Stimulated activated CD4-positive, alpha-beta T cell treated with anti-CD3 and anti-CD28 coated beads, Interleukin-4, amount 100 ng/mL, for 48 hours (primary cell): ENCODE results near the gene KCNN1.
"Not testable (repeated sequence)": the region's sequence is repeated elsewhere in the genome, so short reads cannot be mapped to it uniquely, and the experiment has no call there.

Experiments used
- DNase-seq, 2 donors: peaks; one replicate each; pipeline ENCODE4 v3.0.0-alpha.2; 2020; ENCODE audit warnings: low read depth in 2 of 2

KCNN1 gene

DNA sequence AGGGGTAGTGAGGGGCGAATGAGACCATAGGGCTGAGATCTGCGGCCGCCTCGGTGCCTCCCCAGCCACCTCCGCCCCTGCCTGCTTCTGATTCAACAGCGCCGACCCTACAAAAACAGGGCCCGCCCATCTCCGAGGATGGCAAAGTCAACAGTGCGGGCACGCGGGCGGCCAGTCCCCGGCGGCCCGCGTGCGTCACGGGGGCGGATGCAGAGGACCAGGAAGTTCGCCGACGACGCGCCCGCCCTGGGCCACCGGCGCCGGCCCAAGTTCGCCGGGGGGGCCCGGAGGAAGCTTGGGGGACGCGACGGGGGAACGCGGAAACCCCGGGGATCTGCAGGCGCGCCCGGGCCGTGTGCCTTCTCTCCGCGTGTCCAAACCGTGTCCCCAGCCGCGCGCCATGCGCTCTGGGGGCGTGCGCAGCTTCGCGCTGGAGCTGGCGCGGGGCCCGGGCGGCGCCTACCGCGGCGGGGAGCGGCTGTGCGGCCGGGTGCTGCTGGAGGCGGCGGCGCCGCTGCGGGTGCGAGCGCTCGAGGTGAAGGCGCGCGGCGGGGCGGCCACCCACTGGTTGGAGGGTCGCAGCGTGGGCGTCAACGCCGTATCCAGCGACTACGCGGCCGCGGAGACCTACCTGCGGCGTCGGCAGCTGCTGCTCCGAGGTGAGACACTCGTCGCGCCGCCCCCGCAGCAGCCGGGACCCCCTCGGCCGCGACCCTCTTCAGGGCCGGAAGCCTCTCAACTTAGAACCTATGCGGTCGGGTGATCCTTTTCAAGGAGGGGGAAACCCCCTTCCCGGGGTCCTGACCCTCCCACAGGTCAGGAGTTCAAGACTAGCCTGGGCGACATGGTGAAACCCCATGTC lies 34.2 kb downstream of the KCNN1 start:
- DNase-seq: peak; percentile 71 to 87

DNA sequence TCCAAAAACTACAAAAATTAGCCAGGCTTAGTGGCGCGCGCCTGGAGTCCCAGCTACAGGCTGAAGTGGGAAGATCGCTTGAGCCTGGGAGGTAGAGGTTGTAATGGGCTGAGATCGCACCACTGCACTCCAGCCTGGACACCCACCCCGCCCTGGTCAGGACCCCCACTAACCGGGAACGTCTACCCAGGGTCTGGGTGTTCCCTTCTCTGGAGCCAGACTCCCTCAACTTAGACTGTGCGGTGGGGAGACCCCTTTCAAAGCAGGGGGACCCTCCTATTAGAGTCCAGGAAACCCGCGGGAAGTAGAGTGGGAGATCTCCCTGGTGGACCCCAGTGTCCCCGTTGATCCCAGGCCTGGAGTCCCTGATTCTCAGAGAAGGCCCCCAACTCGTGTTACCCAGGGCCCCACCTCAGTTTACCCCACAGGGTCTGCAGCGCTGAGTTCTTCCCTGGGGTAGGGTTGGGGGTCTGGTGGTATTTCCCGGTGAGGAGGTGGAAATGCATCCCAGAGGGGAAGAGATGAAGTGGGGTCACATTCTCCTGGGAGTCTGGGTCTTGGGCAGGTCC lies 35.0 kb downstream of the KCNN1 start:
- no peak for DNase-seq

DNA sequence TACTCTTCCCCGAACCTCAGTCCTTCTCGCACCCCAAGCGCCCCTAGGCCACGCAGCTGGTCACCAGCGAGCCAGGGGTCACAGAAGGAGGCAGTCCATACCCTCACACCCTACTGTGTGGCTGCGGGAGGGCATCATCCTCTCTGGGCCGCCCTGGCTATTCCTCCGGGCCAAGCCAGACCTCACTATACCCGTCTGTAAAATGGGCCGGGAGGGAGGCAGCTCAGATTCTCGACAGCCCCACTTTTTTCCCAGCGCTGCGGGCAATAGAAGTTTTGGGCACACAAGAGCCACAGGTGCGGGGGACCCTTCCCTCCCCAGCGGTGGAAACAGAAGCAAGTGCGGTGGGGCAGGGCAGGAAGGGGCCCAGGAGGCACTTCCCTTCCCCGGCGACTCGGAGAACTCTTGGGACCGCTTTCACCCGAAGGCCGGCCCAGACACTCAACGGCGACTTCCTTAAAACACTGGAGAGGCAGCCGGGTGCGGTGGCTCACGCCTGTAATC lies 35.5 kb downstream of the KCNN1 start:
- no peak for DNase-seq

DNA sequence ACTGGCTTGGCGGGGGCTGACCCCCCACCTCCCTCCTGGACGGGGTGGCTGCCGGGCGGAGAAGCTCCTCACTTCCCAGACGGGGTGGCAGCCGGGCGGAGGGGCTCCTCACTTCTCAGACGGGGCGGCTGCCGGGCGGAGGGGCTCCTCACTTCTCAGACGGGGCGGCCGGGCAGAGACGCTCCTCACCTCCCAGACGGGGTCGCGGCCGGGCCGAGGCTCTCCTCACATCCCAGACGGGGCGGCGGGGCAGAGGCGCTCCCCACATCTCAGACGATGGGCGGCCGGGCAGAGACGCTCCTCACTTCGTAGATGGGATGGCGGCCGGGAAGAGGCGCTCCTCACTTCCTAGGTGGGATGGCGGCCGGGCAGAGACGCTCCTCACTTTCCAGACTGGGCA lies 38.8 kb downstream of the KCNN1 start:
- DNase-seq: not testable (repeated sequence)

DNA sequence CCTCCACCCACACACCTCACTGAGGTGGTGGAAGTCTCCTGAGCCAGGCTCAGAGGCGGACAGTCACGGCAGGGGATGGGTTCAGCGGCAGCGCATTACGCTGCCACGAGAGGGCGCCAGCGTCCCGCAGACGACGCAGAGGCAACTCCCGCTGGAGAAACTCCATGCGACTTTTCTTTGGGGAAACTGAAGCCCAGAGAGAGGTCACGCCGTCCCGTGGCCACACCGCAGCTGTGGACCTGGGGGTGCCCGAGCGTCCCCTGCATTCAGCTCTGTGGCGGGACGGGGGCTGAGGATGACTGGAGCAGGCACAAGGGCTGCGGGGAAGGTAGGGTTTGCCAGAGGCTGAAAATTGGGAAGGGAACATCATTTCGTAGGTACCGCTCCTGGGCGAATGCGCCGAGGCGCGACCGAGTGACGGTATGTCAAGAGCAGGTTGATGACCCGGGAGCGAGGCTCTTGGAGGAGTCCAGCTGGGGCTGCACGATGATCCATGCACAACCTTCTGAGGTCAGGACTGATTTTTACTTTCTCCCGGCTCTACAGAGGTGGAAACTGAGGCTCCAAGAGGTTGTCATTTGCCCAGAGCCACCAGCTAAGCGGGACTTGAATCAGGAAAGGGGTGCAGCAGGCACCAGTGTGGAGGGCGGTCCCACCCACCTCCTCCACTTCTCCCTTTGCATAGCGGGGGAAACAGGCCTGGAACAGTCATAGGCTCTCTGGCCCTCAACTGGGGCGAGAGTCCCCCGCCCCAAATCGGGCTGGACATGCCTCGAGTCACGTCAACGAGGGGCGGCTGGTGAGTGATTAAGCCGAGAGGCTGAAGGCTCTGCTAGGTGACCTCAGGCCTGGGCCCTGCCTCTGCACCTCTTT lies 40.4 kb downstream of the KCNN1 start:
- DNase-seq: peak; percentile 73 to 76

DNA sequence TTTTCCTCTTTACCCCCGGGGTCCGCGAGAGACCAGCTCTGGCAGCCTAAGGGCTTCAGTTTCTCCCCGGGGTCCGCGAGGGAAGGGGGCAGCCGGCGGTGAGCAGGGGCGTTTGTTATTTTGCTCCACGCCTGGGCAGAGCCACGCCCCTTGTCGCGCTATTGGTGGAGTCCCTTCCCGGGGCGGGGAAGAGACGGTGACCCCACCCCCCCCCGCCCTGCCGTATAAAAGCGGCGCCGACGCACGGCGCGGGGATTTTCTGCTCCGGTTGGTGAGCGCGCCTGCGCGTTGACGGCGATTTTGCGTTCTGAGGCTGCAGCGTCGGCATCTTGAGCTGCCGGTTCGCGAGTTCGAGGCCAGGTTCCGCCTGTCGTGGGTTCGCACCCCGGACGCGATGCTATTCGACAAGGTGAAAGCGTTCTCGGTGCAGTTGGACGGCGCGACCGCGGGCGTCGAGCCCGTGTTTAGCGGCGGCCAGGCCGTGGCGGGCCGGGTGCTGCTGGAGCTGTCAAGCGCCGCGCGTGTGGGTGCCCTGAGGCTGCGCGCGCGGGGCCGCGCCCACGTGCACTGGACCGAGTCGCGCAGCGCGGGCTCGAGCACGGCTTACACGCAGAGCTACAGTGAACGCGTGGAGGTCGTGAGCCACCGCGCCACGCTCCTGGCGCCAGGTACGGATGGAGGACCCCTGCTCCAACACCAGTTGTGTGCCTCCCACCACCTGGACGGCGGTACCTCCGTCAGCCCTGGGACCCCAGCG lies 41.2 kb downstream of the KCNN1 start, which contains the start of gene ARRDC2:
Gene ARRDC2 (plus strand): TSS at position 254 of the 757 bp plus-strand sequence. CDS start 141 bp downstream, at position 395.
- peak; percentile 79 to 81 for DNase-seq

DNA sequence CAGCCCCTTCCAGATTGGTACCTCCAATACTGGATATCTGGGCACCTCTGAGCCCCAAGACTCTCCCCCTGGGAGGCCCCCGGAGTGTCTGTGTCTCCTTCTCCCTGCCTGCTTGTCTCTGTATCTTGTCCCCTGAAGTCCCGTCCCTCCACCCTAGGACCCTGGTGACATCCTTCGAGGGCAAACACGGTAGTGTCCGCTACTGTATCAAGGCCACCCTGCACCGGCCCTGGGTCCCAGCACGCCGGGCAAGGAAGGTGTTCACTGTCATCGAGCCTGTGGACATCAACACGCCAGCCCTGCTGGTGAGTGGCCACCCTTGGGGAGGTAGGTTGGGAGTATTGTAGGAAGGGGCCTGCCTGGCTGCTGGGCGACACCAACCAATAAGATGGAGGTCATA lies 41.9 kb downstream of the KCNN1 start:
- DNase-seq: no peak

DNA sequence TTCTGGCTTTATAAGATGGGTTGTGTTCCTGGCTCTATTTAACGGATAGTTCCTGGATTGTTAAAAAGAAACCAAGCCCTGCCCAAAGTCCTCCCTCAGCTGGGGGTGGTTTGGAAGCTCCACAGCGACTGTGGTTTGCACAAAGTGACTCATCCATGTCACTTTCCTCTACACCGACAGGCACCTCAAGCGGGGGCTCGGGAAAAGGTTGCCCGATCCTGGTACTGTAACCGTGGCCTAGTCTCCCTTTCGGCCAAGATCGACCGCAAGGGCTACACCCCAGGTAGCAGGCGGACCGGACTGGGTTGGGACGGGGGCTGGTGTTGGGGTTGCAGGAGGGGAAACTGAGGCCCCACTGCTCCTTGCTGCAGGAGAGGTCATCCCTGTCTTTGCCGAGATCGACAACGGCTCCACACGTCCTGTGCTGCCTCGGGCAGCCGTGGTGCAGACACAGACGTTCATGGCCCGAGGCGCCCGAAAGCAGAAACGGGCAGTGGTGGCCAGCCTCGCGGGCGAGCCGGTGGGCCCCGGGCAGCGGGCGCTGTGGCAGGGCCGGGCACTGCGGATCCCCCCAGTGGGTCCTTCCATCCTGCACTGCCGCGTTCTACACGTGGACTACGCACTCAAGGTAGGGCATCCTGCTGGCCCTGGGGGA lies 42.6 kb downstream of the KCNN1 start:
- DNase-seq: no peak

DNA sequence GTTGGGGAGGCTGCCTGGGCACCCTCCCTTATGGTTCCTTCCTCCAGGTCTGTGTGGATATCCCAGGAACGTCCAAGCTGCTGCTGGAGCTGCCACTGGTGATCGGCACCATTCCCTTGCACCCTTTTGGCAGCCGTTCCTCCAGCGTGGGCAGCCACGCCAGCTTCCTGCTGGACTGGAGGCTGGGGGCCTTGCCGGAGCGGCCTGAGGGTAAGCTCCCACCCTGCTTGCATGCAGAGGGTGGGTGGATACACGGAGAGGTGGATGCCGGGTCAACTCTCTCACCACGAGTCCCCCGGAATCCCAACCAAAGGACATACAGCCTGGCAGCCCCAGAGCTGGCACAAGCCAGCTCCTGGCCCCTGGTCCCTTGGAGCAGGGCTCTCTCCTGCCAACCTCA lies 43.2 kb downstream of the KCNN1 start:
- no peak for DNase-seq

DNA sequence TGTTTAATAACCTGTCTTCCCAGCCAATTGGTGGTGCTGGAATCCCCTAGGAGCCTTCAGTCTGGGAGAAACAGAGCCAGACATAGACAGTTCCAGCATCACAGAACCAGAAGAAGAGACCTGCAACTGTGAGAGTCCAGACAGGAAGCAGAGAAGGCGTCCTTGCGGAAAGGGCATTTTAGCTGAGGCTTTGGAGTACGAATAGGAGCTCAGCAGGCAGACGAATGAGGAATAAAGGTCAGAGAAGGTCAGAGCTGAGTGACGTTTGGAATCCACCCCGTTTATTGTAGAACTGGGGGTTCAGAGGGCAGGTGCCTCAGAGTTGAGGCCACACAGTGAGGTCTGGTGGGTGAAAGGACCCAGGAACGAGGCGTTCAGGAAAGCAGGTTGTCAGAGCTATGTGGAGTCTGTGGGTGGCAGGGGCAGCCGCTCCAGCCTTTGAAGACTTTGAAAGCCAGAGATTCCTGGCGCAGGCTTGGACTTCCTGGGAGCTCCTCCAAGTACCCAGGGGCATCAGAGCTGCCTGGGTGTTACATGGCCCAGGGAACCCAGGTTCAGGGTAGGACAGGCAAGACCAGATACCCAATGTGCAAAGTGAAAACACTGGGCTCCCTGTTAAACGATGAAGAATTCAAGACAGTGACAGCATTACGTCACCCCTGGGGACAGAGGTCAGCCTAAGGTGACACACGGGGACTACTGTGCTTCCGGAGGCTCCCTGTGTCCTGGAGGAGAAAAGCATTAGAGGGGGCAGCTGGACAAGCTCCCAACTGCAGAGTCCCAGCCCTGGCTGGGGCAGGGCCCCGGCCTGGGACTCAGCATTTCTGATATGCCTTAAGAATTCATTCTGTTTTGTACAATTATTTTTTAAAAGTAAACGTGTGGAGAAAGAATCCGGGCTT lies 46.6 kb downstream of the KCNN1 start:
- DNase-seq: no peak

DNA sequence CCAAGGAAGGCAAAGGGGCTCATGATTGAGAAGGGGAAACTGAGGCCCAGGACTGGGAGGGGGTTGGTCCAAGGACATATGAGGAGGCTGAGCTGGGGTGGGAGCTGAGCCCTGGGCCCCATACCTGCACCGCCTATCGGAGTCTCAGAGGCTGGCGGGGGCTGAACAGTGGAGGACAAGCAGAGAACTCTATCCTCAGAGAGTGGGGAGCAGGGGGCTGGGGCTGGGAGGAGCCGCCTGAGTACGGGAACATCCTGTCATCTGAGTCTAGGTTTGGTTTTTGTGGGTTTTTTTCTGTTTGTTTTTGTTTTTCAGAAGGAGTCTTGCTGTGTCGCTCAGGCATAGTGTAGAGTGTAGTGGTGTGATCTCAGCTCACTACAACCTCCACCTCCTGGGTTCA lies 47.3 kb downstream of the KCNN1 start:
- no peak for DNase-seq

DNA sequence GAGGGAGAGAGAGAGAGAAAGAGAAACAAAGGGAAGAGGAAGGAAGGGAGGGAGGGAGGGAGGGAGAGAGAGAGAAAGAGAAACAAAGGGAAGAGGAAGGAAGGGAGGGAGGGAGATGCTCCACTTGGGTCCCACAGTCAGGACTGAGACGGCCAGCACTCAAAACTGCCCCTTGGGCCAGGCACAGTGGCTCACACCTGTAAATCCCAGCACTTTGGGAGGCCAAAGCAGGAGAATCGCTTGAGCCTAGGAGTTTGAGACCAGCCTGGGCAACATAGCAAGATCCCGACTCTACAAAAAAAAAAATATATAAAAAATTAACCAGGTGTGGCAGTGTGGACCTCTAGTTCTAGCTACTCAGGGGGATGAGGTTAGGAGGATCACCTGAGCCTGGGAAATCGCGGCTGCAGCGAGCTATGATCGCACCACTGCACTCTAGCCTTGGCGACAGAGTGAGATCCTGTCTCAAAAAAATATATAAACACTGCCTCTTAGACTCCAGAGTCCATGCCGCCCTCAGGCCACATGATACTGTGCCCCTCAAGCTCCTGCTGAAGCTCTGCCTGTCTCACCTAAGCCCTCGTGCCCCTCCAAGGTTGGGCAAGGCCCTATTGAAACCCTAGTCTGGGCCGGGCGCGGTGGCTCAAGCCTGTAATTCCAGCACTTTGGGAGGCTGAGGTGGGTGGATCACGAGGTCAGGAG lies 49.5 kb downstream of the KCNN1 start:
- no peak for DNase-seq

DNA sequence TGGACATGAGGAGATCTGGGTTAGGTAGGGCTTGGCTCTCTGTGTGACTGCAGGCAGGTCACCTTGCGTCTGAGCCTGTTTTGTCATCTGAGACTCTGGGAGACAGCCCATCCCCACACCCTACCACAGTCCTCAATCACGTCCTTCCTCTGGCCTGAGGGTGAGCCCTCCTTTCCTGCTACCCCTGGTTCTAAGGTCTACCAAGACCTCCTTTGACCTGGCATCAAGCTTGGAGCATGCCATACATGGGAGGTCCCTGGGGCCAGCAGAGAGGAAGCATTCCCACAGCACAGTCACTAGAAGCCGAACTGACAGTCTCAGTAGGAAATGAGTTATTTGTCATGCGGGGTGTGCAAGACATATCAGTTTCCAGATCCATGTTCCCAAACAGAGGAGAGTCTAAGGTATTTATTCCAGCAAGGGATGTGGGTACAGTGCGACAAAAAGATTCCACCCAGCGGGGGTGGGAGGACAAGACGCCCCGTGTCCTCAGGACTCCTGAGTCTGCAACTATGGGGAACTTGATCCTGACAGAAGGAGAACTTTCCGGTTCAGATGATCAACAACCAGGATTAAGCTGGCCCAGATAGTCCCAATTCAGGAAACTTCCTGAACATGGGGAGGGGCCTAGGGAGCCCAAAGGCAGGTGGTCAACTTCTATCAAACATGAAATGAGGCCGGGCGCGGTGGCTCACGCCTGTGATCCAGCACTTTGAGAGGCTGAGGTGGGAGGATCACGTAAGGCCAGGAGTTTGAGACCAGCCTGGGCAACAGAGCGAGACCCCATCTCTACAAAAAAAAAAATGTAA lies 50.6 kb downstream of the KCNN1 start:
- DNase-seq: no peak

DNA sequence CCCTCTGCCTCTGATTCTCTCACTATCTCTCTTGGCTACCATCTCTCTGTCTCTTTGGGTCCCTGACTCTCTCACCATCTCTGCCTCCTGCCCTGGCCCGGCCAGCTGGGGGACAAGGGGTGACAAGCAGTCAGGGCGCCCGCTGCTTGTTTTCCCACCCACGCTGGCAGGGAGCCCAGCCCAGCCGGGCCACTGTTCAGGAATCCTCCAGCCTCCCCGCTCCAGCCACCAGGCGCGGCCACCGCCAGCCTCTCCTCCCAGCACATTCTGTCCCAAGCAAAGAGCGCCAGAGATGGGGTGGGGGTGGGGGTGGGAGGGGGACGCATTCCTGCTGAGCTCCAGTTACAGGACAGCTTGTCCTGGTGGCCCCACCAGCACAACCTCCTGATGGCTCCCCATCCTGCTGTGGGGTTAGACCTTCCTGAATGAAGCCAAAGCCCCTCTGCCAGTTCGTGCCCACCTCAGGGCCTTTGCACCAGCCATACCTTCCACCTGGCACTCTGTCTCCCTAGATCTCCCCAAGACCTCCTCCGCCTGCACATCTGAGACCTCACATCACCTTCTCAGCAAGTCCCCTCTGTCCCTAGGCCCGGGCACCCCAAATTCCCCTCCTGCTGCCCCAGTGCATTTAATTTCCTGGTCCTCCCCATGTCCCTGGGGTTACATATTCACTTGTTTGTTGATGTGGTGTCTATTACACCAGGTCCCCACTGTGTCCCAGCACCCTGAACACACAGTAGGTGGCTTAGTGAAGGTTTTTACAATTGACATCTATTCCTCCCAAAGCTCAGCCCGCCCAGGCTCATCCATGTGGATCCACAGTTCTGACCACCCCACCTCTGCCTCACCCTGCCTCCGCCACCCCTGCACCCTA lies 53.5 kb downstream of the KCNN1 start:
- DNase-seq: no peak

DNA sequence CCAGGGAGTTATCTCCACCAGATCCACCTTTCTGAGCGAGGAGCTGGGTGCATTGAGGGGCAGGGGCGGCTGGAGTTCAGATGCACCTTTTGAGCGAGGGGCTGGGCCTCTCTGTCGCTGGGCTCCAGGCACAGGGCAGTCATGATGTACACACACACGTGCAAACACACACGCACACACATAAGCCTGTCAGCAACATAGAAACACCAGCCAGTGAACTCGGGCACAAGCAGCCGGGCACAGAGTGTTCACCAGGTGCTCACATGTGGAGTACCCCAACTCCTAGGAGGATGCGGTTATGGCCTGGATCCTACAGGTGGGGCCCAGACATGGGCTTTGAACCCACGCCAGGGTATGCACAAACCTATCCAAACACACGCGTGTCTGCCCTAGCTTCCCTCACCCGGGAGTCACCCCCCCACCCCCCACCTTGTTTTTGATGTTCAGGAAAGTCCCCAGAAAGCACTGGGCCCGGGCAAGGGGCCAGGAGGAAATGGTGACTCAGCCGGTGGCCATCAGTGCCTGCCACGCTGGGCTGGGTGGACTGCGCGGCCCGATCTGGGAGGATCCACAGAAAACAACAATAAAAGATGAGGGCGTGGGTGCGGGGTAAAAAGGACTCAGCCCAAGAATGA lies 54.3 kb downstream of the KCNN1 start:
- DNase-seq: no peak

DNA sequence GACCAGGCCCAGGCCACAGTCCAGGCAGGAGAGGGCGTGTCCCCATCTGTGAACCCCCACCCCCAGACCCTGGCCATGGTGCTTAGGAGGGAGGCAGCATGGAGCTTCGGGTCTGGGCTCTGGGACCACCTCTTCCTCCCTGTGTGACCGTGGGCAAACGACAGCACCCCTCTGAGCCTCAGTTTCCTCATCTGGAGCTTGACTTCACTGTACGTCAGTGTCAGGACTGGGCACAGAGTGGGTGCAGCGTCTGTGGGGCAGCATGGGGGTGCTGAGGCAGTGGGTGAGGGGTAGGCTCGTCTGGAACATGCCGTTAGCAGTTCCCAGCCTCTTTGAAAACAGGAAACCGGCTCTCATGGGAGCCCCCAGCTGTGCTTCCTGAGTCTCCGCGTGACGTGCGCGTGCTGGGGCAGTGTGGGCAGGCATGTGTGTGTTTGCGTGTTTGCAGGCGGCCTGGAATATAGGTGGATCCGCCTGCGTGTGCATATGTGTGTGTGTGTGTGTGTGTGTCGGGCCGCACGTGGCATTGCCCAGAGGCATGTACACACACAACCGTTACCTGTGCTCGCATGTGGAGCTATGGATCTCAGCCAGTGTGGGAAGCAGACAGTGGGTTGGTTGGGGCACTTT lies 56.8 kb downstream of the KCNN1 start:
- no peak for DNase-seq
